Prostate gland (tissue), 1 donor: ENCODE data around the gene FANCG.

ENCODE experiments used
- POLR2A ChIP-seq: fragments of 450-650 bp; IDR thresholded peaks from one replicate; pipeline ENCODE4 v1.6.1; 2016; ENCODE audit warnings: antibody characterized with exemption, mild to moderate bottlenecking
- POLR2AphosphoS5 ChIP-seq: sonication (generic); formaldehyde crosslinking; IDR thresholded peaks from one replicate; pipeline ENCODE4 v1.6.1; 2017; ENCODE audit warnings: antibody characterized with exemption

GRCh38 chr9:35097573-35097972 is 17.8 kb upstream of the FANCG start:
- no peak for TF ChIP-seq POLR2A
- no peak for TF ChIP-seq POLR2AphosphoS5
